MCF 10A (cell line): ENCODE results near the gene P2RY14. TPM values are rescaled to one million over a fixed set of nuclear protein-coding genes. Genes with fewer than 3 reads are reported as not detected.

Source experiments
- BruUV-seq: library from RNA; stranded (reverse); fragments of 400-500 nt; replicated peaks from 2 replicates; lab custom pipeline; 2021; lab: Mats Ljungman, UMichigan
- CTCF ChIA-PET: fragments of 300-600 bp; sonication (Branson Sonifier 250); formaldehyde crosslinking; extraction: SDS; loops from one replicate; lab custom pipeline; 2021; ENCODE audit warnings: antibody characterized with exemption, inconsistent platforms; lab: Yijun Ruan, JAX
- POLR2A ChIA-PET: fragments of 300-600, 350-650 bp; sonication (Branson Sonifier 250); formaldehyde crosslinking; extraction: SDS; loops from one replicate; lab custom pipeline; 2020; ENCODE audit warnings: antibody characterized with exemption, inconsistent platforms; lab: Yijun Ruan, JAX
- DNase-seq: peaks from one replicate; pipeline ENCODE4 v3.0.0-alpha.2; 2018; ENCODE audit not compliant: unreplicated experiment
- H3K27ac Mint-ChIP-seq: one replicate; pipeline ENCODE4 v1.8.0; 2022; ENCODE audit warnings: mild to moderate bottlenecking, low read depth, mixed read lengths; ENCODE audit not compliant: unreplicated experiment
- H3K27me3 Mint-ChIP-seq: one replicate; pipeline ENCODE4 v1.8.0; 2022; ENCODE audit warnings: mixed read lengths; ENCODE audit not compliant: insufficient read depth, unreplicated experiment
- H3K36me3 Mint-ChIP-seq: one replicate; pipeline ENCODE4 v1.8.0; 2022; ENCODE audit warnings: mild to moderate bottlenecking, moderate library complexity, mixed read lengths; ENCODE audit not compliant: insufficient read depth, unreplicated experiment
- H3K4me1 Mint-ChIP-seq: one replicate; pipeline ENCODE4 v1.8.0; 2022; ENCODE audit warnings: mixed read lengths; ENCODE audit not compliant: insufficient read depth, unreplicated experiment
- H3K4me3 Mint-ChIP-seq: one replicate; pipeline ENCODE4 v1.8.0; 2022; ENCODE audit warnings: mild to moderate bottlenecking, moderate library complexity, mixed read lengths; ENCODE audit not compliant: unreplicated experiment
- H3K9me3 Mint-ChIP-seq: one replicate; pipeline ENCODE4 v1.8.0; 2022; ENCODE audit warnings: mixed read lengths; ENCODE audit not compliant: unreplicated experiment
- intact Hi-C: fragments of 100-400 bp; cut with micrococcal nuclease; formaldehyde crosslinking; loops from 2 replicates; pipeline ENCODE4 v1.14.1; 2022
- total RNA-seq: library from RNA; stranded (reverse); gene quantifications from 2 replicates; pipeline ENCODE4 v1.2.3, GENCODE V29; 2022
- TF ChIP-seq, protein P1 (sequence below): fragments of 200-600 bp; IDR thresholded peaks from one replicate; pipeline ENCODE4 v1.8.0; 2022; ENCODE audit warnings: antibody characterized with exemption, mild to moderate bottlenecking; ENCODE audit not compliant: unreplicated experiment

P2RY14 gene
- total RNA-seq, 1 experiment from 2014 or later = not detected

DNA sequence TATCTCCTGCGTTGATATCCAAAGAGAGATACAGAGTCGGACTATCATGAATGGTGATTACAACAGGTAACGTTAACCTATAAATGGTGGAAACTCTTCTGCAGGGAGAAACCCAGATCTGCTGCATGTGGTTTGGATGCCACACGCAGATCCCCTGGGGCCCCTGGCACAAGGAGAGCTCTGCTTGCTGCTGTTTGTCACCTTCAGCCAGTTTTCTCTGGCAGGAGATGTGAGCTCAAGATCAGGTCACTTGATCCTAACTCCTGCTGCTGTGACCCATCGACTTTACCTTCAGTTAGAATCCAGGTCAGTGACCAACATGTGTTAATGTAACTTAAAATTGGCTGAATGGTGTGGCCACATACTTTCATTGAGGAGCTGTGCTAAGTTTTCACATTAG is 51.5 kb downstream of the P2RY14 start:
- BruUV-seq = no TSS peak
- DNase-seq = no peak
- Mint-ChIP-seq H3K36me3 (no peaks in the 10 kb centered on the region), H3K4me3 (no peak overlapping the region), H3K27ac (no peak overlapping the region), H3K9me3 (no peaks in the 10 kb centered on the region), H3K4me1 (peaks cover 18% of the 10 kb centered on the region), H3K27me3 (no peaks in the 10 kb centered on the region)
- intact Hi-C loops = loop anchor here (1.0 to 5.0 kb wide), 6 partner anchors 56 to 690 kb away; no protein-coding TSS in a partner anchor
- ChIA-PET CTCF (interaction anchor here (0.6 to 6.5 kb wide), 27 partner anchors 9 to 693 kb away, joined by 3 to 107 read pairs (median 6); partner anchors contain the start of gene P2RY14), POLR2A (interaction anchor here (0.7 kb wide), 1 partner anchor 79 kb away, joined by 3 read pairs; no protein-coding TSS in a partner anchor)
- TF ChIP-seq, protein P1, sequence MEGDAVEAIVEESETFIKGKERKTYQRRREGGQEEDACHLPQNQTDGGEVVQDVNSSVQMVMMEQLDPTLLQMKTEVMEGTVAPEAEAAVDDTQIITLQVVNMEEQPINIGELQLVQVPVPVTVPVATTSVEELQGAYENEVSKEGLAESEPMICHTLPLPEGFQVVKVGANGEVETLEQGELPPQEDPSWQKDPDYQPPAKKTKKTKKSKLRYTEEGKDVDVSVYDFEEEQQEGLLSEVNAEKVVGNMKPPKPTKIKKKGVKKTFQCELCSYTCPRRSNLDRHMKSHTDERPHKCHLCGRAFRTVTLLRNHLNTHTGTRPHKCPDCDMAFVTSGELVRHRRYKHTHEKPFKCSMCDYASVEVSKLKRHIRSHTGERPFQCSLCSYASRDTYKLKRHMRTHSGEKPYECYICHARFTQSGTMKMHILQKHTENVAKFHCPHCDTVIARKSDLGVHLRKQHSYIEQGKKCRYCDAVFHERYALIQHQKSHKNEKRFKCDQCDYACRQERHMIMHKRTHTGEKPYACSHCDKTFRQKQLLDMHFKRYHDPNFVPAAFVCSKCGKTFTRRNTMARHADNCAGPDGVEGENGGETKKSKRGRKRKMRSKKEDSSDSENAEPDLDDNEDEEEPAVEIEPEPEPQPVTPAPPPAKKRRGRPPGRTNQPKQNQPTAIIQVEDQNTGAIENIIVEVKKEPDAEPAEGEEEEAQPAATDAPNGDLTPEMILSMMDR = no peak

DNA sequence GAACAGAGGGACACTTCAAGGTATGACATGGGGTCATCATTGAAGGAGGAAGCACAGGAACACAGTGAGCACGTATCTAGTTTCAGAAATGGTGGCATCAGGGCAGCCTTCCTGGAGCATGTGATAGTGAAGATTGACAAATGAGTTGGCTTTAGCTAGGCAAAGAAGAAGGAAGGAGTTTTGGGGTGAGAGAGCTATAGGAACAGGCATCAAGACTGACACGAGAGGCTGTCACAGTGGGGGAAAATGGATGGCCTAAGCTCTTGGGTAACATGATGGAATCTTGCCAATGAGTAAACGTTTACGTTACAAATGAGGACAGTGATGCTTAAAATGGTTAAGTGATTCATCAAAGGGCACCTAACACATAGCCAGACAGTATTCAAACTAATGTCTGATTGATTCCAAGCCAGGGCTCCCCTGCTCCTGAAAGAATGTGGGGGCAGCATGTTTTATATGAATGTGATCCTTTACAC is 52.2 kb downstream of the P2RY14 start:
- H3K4me1 Mint-ChIP-seq = peaks cover 18% of the 10 kb centered on the region
- DNase-seq = peak; percentile 89
- intact Hi-C loops = loop anchor here (5.0 kb wide), 2 partner anchors 211 to 691 kb away; no protein-coding TSS in a partner anchor

DNA sequence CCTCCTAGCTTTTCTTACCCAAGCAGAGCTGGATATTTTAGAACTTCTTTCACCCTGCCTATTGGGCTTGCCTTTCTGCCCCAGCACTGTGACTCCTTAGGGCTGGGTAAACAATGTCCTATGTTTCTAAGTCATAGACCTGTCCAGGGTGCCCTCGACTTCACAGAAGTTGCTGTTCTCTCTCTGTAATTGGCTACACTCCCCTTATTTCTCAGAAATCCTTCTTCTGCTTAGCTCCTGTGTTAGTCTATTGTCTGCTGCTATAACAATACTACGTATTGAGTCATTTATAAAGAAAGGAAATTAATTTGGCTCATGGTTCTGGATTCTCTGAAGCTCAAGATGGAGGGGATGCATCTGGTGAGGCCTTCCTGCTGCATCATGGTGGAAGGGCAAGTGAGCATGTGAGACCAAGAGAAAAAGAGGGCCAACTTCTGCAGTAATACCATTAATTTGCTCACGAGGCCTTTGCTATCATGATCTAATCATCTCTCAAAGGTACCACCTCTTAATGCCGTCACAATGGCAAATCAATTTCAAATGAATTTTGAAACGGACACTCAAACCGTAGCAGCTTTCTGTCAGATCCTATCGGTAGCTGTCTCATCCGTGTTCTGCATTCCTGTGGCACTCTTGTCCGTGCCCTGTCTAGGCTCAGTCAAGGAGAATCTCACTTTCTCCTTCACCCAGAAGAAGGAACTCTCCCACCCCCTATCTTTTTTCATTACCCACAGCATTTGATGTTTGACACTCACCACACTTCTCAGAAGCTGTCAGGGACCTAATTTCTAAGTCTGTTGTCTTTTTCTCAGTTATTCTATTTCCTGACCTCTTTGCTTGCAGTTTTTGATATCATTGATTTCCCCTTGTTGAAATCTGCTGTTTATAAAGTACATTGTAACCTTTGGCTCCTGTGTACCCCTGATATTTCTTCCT is 53.0 kb downstream of the P2RY14 start:
- peaks cover 18% of the 10 kb centered on the region for H3K4me1 Mint-ChIP-seq
- H3K36me3 Mint-ChIP-seq = no peaks in the 10 kb centered on the region
- no TSS peak for BruUV-seq
- DNase-seq = no peak
- H3K4me3 Mint-ChIP-seq = no peak overlapping the region
- H3K27ac Mint-ChIP-seq = no peak overlapping the region
- TF ChIP-seq, protein P1 = no peak
- POLR2A ChIA-PET = interaction anchor here (0.6 to 1.3 kb wide), 5 partner anchors 10 to 393 kb away, joined by 3 to 8 read pairs (median 4); no protein-coding TSS in a partner anchor
- intact Hi-C loops = loop anchor here (5.0 kb wide), 2 partner anchors 212 to 692 kb away; no protein-coding TSS in a partner anchor
- no peaks in the 10 kb centered on the region for H3K27me3 Mint-ChIP-seq
- H3K9me3 Mint-ChIP-seq = peaks cover 9% of the 10 kb centered on the region
- CTCF ChIA-PET = interaction anchor here (0.6 to 6.5 kb wide), 13 partner anchors 23 to 1301 kb away, joined by 3 to 107 read pairs (median 4); partner anchors contain the start of gene P2RY14

More for the DNA sequence above, 52.2 kb downstream of the P2RY14 start:
- no peaks in the 10 kb centered on the region for H3K27me3 Mint-ChIP-seq
- H3K4me3 Mint-ChIP-seq = no peak overlapping the region
- H3K9me3 Mint-ChIP-seq = peaks cover under 1% of the 10 kb centered on the region
- no peaks in the 10 kb centered on the region for H3K36me3 Mint-ChIP-seq
- TF ChIP-seq, protein P1 = no peak
- no TSS peak for BruUV-seq
- POLR2A ChIA-PET = interaction anchor here (0.6 to 1.3 kb wide), 5 partner anchors 9 to 392 kb away, joined by 3 to 8 read pairs (median 4); no protein-coding TSS in a partner anchor
- CTCF ChIA-PET = interaction anchor here (0.9 to 6.5 kb wide), 13 partner anchors 14 to 693 kb away, joined by 3 to 107 read pairs (median 6); partner anchors contain the start of gene P2RY14
- H3K27ac Mint-ChIP-seq = no peak overlapping the region
